Activated CD4-positive, alpha-beta T cell treated with anti-CD3 and anti-CD28 coated beads, Interleukin-2, amount 50 U/mL, for 4 hours (primary cell): ENCODE results near the gene ESCO1.

Source experiments
- DNase-seq, 2 experiments: peaks; one replicate each; pipeline ENCODE4 v3.0.0-alpha.2; 2020

The ESCO1 gene

GRCh38 chr18:21486905-21487437, 113.5 kb downstream of the ESCO1 start:
- DNase-seq, result no peak

GRCh38 chr18:21484851-21485636, 115.5 kb downstream of the ESCO1 start:
- DNase-seq, result no peak

- DNase-seq, result no peak
Observed at GRCh38 chr18:21483051-21483450, 117.5 kb downstream of the ESCO1 start.

GRCh38 chr18:21481739-21482138, 118.8 kb downstream of the ESCO1 start:
- DNase-seq, result no peak

- DNase-seq, result no peak
Observed at GRCh38 chr18:21479721-21480120, 120.8 kb downstream of the ESCO1 start.
